HepG2 (cell line): ENCODE data around the gene BLOC1S4. TPM values are rescaled to one million over a fixed set of nuclear protein-coding genes. Genes with fewer than 3 reads are reported as not detected.

Source experiments
- ATF4 ChIP-seq, 2 experiments: fragments of 450-650 bp in 1 of 2; sonication (generic) in 1 of 2; formaldehyde crosslinking; IDR thresholded peaks; 2 replicates each; pipeline versions ENCODE4 v1.5.0 to v1.8.0; 2020 to 2022; ENCODE audit warnings: mild to moderate bottlenecking in 1 of 2, missing genetic modification reagents in 1 of 2
- CEBPG ChIP-seq: IDR thresholded peaks from 2 replicates; pipeline ENCODE4 v1.6.1; 2016
- CEBPZ ChIP-seq: IDR thresholded peaks from 2 replicates; pipeline ENCODE4 v1.6.1; 2012; ENCODE audit warnings: low read length, improper control_type of control experiment
- HHEX ChIP-seq: IDR thresholded peaks from 2 replicates; pipeline ENCODE4 v1.6.1; 2016; ENCODE audit warnings: control low read depth
- PAXIP1 ChIP-seq: sonication (generic); formaldehyde crosslinking; conservative IDR thresholded peaks from 2 replicates; pipeline ENCODE4 v1.4.0; 2020; ENCODE audit warnings: mild to moderate bottlenecking, missing genetic modification reagents, moderate library complexity
- THAP7 ChIP-seq: sonication (generic); formaldehyde crosslinking; IDR thresholded peaks from 2 replicates; pipeline ENCODE4 v1.8.1; 2023; ENCODE audit warnings: mild to moderate bottlenecking, missing genetic modification reagents
- ZNF788 ChIP-seq: sonication (generic); formaldehyde crosslinking; IDR thresholded peaks from 2 replicates; pipeline ENCODE4 v1.5.0; 2020; ENCODE audit warnings: mild to moderate bottlenecking, missing genetic modification reagents, borderline replicate concordance
- ZSCAN12 ChIP-seq: sonication (generic); formaldehyde crosslinking; IDR thresholded peaks from 2 replicates; pipeline ENCODE4 v1.9.0; 2021; ENCODE audit warnings: mild to moderate bottlenecking, missing genetic modification reagents
- polyA plus RNA-seq, 8 experiments: library from polyadenylated mRNA; depleted of rRNA in 3 of 8; stranded (reverse) in 7 of 8; unstranded in 1 of 8; fragments of >200 nt; fragmentation: Illumina TruSeq in 4 of 8; extraction: Trizol in 4 of 8; gene quantifications; 2 replicates each; pipeline versions ENCODE4 v1.2.1 to v1.2.3, GENCODE V29; 2011 to 2016; ENCODE audit warnings: low read depth in 4 of 8, missing spikeins in 1 of 8, mixed read lengths in 1 of 8; ENCODE audit not compliant: insufficient read depth in 1 of 8
- total RNA-seq, 5 experiments: library from RNA; depleted of rRNA; stranded (reverse); fragments of >200 nt; fragmentation: Illumina TruSeq; extraction: Trizol; gene quantifications; 2 replicates each; pipeline ENCODE4 v1.2.3, GENCODE V29; 2016; ENCODE audit warnings: low read depth in 1 of 5

BLOC1S4 gene
- total and polyA plus RNA-seq, 2 of the 13 experiments (the other 11 are each of a cell fraction or from before 2014, with no cell fraction given), result 15.5 to 20.9 TPM

GRCh38 chr4:6749340-6750171 is 33.6 kb downstream of the BLOC1S4 start (continued):
- TF ChIP-seq PAXIP1 (CRISPR knock-in tag) (peak; percentile 91), ZNF788 (peak; percentile 93; the same call in 1 of the 2 replicates), ZSCAN12 (CRISPR knock-in tag) (0 out of 2 replicates have a peak, but pooled peaks have one; percentile 65), THAP7 (CRISPR knock-in tag) (no peak; the same call in none of the 2 replicates), HHEX (CRISPR knock-in tag) (no peak), CEBPZ (no peak), ATF4 (CRISPR knock-in tag; IDR thresholded peaks at IDR 0.05) (no peak), CEBPG (no peak)
- TF ChIP-seq, all 625 proteins: peak for 283
